Astrocyte of the cerebellum (primary cell): ENCODE results near the gene RAB6A.
A peak's percentile ranks its signal among the peaks of the same experiment; 100 is the strongest.
"Not testable (repeated sequence)": the region's sequence is repeated elsewhere in the genome, so short reads cannot be mapped to it uniquely, and the experiment has no call there.

ENCODE experiments used
- DNase-seq: peaks from one replicate; pipeline ENCODE4 v3.0.0-alpha.2; 2011; ENCODE audit warnings: low read depth
- H3K4me3 ChIP-seq: 2 replicates; pipeline ENCODE4 v1.5.1; 2011; ENCODE audit warnings: mild to moderate bottlenecking, low read depth, low read length, moderate library complexity
- in situ Hi-C: cut with HindIII; loops from 2 replicates; pipeline ENCODE4 v1.10.0; 2017; ENCODE audit warnings: low sequenced_read_pairs
- TF ChIP-seq, protein P1 (sequence below): IDR thresholded peaks from 2 replicates; pipeline ENCODE4 v1.5.1; 2012; ENCODE audit warnings: low read length, low read depth, moderate library complexity, mild to moderate bottlenecking; ENCODE audit errors: missing control alignments

The RAB6A gene

DNA sequence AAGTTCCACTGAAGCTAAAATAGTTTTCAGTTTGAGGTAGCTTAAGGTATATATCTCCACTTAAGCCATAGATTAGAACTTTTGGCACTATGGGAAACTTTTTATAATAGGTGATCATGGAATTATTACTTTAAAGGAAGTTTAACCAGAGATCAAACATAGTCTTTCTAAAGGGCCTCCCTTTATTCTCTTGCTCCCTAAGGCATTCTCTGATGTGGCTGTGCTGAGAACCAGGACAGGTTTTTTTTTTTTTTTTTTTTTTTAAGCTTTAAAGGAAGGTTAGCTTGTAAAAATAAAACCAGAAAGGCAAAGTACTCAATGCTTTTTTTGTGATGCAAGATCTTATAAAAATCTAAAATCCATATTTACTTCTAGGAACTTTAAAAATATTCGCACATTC is 23.9 kb upstream of the RAB6A start:
- TF ChIP-seq, protein P1, sequence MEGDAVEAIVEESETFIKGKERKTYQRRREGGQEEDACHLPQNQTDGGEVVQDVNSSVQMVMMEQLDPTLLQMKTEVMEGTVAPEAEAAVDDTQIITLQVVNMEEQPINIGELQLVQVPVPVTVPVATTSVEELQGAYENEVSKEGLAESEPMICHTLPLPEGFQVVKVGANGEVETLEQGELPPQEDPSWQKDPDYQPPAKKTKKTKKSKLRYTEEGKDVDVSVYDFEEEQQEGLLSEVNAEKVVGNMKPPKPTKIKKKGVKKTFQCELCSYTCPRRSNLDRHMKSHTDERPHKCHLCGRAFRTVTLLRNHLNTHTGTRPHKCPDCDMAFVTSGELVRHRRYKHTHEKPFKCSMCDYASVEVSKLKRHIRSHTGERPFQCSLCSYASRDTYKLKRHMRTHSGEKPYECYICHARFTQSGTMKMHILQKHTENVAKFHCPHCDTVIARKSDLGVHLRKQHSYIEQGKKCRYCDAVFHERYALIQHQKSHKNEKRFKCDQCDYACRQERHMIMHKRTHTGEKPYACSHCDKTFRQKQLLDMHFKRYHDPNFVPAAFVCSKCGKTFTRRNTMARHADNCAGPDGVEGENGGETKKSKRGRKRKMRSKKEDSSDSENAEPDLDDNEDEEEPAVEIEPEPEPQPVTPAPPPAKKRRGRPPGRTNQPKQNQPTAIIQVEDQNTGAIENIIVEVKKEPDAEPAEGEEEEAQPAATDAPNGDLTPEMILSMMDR, result no peak

DNA sequence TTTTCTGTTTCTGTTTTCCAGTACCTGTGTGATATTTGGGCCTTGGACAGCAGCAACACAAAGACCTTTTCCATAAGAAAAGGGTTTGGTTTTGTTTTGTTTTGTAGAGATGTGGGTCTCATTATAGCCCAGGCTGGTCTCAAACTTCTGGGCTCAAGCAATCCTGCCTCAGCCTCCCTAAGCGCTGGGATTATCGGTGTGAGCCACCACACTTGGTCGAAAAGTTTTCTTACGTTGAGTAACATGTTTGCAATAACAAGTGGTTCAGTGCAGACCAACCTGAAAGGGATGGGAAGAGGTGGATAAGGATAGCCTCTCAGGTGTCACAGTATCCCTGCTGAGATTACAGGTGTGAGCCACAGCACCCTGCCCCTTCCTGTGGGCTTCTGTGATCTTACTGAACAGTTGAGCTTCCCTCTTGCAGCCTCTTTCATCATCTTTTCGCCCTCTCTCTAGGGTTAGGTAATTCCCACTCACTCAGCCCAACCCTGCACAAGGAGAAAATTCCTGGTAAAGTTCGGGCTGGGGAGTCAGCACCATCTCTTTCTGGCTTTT is 23.3 kb upstream of the RAB6A start:
- no peak overlapping the region for H3K4me3 ChIP-seq
- in situ Hi-C loops, result no loop called here
- DNase-seq, result no peak
- TF ChIP-seq, protein P1, result no peak

More for the DNA sequence above, 23.9 kb upstream of the RAB6A start:
- H3K4me3 ChIP-seq, result no peak overlapping the region
- in situ Hi-C loops, result no loop called here
- DNase-seq, result no peak

DNA sequence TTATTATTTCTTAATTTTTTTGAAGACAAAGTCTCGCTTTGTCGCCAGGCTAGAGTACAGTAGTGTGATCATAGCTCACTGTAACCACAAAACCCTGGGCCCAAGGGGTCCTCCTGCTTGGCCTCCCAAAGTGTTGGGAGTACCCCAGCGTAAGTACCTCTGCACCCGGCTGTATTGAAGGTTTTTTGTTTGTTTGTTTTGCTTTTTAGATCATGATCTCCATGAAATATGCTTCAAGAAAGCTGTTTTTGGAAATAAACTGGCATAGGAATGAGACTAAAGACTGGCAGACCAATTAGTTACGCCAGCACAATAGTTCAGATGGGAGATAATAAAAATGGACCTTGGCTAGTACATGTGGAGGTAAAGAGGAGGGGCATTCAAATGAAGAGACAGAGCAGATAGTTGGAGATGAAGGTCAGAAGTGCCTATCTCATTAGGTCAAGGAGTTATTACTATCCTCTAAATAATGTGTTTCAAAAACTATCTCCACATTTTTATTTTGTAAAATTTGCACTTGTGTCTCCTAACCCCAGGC is 22.7 kb upstream of the RAB6A start:
- TF ChIP-seq, protein P1, result no peak
- DNase-seq, result no peak
- in situ Hi-C loops, result no loop called here
- H3K4me3 ChIP-seq, result no peak overlapping the region

- no peak overlapping the region for H3K4me3 ChIP-seq
- DNase-seq, result no peak
- in situ Hi-C loops, result no loop called here
- TF ChIP-seq, protein P1, result no peak
Measured at GRCh38 chr11:73781303-73781702, 20.4 kb upstream of the RAB6A start.

GRCh38 chr11:73779084-73779902 is 18.4 kb upstream of the RAB6A start:
- in situ Hi-C loops, result no loop called here
- DNase-seq, result peak; percentile 91
- peak overlapping the region; percentile 54 for H3K4me3 ChIP-seq
- TF ChIP-seq, protein P1, result no peak

DNA sequence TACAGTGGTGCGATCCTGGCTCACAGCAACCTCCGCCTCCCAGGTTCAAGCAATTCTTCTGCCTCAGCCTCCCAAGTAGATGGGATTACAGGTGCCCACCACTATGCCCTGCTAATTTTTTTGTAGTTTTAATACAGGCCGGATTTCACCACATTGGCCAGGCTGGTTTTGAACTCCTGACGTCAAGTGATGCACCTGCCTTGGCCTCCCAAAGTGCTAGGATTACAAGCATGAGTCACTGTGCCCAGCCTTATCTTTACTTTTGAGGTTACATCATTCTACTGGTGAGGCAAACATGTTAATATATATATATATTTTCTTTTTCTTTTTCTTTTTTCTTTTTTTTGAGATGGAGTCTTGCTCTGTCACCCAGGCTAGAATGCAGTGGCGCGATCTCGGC is 9.9 kb upstream of the RAB6A start:
- in situ Hi-C loops, DNase-seq, H3K4me3 ChIP-seq: not testable (repeated sequence)

DNA sequence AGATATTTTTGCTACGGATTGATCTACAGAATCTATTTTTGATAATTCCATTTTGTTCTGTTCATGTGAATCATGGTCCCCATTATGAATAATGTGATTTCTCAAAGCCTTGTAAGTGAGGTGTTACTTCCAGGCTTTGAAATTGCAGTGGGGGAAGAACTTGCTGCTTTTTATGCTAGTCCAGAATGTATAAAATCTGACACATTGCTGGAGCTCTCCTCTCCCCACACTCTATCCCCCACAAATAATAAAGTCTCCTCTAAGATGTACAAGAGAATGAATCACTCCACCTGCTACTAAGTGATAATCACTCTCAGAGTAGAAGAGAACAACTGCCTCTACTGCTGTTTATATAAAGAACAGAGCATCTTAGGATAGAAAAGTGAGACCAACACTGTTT is 5.9 kb upstream of the RAB6A start:
- TF ChIP-seq, protein P1, result no peak
- in situ Hi-C loops, result no loop called here
- no peak for DNase-seq
- H3K4me3 ChIP-seq, result no peak overlapping the region
